GM13976 (cell line): Measurements from ENCODE around the gene CDK8.

Experiments
- DNase-seq: peaks from one replicate; pipeline ENCODE4 v3.0.0; 2012; ENCODE audit warnings: low spot score
- in situ Hi-C: fragments of 300-500 bp; cut with MboI; formaldehyde crosslinking; loops from one replicate; pipeline ENCODE4 v1.12.0; 2022; ENCODE audit warnings: low sequenced_read_pairs, mixed read lengths, inconsistent platforms; ENCODE audit not compliant: unreplicated experiment
- TF ChIP-seq, protein P1 (sequence below): IDR thresholded peaks from 2 replicates; pipeline ENCODE4 v1.5.1; 2012; ENCODE audit warnings: borderline replicate concordance, mild to moderate bottlenecking; ENCODE audit not compliant: insufficient read depth; ENCODE audit errors: extremely low read depth, missing control alignments, control extremely low read depth

CDK8 gene

DNA sequence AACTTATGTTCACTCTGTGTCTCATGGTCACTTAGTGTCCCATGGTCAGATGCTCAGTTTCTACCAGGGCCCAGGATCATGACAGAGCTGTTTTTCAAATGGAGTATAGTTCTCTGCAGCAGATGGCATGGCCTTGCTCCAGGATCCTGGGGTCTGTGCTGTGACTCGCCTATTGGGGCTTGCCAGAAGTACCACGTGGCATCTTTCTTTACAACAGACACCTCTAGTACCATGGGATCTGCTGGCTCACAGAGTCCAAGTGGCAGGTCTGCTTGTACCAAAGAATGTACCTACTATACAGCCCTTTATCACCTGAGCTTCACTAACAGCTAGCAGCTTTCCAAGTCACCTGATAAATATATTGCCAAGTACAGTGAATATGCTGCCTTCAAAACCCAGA, 25.8 kb upstream of the CDK8 start:
- in situ Hi-C loops: no loop called here
- DNase-seq: no peak
- TF ChIP-seq, protein P1, sequence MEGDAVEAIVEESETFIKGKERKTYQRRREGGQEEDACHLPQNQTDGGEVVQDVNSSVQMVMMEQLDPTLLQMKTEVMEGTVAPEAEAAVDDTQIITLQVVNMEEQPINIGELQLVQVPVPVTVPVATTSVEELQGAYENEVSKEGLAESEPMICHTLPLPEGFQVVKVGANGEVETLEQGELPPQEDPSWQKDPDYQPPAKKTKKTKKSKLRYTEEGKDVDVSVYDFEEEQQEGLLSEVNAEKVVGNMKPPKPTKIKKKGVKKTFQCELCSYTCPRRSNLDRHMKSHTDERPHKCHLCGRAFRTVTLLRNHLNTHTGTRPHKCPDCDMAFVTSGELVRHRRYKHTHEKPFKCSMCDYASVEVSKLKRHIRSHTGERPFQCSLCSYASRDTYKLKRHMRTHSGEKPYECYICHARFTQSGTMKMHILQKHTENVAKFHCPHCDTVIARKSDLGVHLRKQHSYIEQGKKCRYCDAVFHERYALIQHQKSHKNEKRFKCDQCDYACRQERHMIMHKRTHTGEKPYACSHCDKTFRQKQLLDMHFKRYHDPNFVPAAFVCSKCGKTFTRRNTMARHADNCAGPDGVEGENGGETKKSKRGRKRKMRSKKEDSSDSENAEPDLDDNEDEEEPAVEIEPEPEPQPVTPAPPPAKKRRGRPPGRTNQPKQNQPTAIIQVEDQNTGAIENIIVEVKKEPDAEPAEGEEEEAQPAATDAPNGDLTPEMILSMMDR: no peak

DNA sequence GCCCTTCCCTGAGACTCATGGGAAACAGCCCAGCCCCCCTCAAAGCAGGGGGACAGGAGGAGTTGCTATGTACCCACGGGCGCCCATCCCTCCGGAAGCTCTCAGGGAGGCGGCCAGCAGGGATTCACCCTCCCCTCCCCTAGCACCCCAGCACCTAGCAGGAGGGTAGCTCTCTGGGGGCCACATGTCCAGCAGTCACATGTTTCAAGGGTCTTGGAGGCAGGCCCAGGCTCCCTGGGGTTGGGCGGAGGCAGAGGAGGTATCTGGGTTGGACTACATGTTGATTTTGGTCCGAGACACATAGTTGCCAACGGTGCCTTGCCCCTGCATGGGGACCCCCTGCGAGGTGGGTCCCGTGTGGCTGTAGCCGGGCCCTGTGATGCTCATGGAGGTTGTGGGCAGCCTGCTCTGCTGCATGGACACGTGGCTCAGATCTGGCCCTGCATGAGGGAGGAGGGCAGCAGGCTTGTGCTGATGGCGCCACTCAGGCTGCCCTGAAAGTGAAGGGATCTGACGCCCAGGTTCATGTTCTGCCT, 24.8 kb upstream of the CDK8 start:
- TF ChIP-seq, protein P1: no peak
- in situ Hi-C loops: no loop called here
- DNase-seq: no peak

DNA sequence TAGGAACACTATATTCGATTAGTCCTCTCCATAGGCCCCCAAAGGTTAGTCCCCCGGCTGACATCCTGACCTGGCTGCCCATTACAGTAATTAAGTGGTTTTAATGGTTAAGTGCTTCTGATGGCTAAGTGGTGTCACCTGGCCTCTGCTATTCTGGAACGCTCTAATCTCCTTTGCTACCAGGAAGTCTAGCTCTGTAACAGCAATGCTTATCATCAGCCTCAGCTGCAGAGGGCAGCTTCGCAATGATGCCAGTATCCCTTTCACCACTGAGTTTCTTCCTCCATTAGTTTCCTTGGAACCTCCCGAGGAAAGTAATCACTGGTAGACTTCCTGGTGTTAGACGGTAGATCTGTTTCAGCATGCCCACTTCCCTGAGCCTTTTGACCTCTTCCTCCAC, 23.2 kb upstream of the CDK8 start:
- in situ Hi-C loops: no loop called here
- TF ChIP-seq, protein P1: no peak
- no peak for DNase-seq

DNA sequence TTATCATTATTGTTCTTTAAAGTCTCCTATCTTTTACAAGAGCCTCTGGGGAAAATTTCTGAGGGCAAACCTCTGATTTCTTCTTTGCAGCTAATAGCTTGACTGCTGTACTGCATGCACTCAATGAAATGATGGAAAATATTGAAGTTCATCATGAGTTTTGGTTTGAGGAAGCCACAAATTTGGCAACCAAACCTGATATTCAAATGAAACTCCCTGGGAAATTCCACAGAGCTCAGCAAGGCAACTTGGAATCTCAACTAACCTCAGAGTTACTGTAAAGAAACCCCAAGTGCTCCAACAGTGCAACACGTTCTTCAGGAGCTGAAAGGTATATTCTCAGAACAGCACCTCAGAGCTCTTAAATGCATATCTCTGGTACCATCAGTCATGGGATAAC, 17.6 kb upstream of the CDK8 start:
- TF ChIP-seq, protein P1: no peak

DNA sequence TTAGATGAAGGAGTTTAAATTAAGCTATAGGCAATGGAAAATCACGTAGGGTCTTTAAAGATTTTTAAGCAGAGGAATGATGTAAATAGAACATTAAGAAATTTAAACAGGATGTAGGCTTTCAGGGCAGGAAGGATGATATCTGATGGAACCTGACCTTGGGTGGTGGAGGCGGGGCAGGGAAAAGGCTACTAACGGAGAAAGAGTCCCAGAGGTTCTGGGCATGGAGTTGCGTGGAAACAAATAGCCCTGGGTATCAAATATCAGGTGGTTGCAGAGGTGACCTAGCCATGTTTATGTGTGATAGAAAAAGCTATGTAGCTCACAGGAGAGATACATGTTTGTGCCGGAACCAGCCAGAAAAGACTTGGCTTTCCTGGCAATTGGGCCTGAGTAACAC, 7.8 kb upstream of the CDK8 start:
- no peak for DNase-seq
- in situ Hi-C loops: no loop called here
- TF ChIP-seq, protein P1: no peak

More for the DNA sequence above, 17.6 kb upstream of the CDK8 start:
- no peak for DNase-seq
- in situ Hi-C loops: no loop called here

DNA sequence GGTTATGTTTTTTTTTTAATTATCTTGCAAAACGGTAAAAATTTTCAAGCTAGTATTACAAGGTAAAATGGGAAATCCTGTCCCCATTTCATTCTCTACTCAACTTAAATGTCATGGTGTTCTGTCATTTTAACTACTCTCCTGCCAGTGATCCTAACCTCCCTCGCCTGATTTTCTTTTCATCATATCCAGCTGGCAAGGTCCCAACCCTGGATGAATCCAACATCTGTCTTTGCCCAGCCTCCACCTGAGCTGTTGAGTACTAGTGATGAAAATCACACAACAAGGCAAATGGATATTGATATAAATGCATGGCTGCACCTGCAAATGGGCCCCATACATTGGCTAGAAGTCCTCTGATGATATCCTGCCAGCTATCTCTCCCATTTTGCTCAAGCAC, 6.9 kb upstream of the CDK8 start:
- in situ Hi-C loops: no loop called here
- DNase-seq: no peak
- TF ChIP-seq, protein P1: no peak

DNA sequence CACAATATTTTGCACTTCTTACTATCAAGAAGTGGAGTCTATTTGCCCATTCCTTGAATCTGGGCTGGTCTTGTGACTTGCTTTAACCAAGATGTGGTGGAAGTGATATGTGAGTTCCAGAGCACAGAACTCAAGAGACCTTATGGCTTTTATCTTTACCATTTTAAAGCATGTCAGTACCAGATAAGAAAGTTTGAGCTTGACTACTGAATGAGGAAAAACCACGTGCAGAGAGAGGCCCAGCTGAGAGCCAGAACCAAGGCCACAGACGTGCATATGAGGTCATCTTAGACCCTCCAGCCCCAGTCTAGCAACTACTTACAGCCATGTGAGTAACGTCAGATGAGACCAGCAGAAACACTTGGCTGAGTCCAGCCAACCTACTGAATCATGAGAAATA, 6.3 kb upstream of the CDK8 start:
- no peak for DNase-seq
- in situ Hi-C loops: no loop called here
- TF ChIP-seq, protein P1: no peak
